Measurements from ENCODE around the gene SFXN2.

Gene SFXN2

GRCh38 chr10:102726274-102726673, 11.8 kb downstream of the SFXN2 start:
- Histone ChIP-seq H3K36me3 (replicated peaks; ENCODE audit: insufficient read depth, low read length) (peaks cover 9% of the 10 kb centered on the region), H3K4me2 (ENCODE audit: low read depth, low read length) (no peak overlapping the region)

GRCh38 chr10:102727037-102727818, 12.8 kb downstream of the SFXN2 start:
- Histone ChIP-seq H3K4me3 (ENCODE audit: low read length) (no peak overlapping the region), H4K20me1 (ENCODE audit: insufficient read depth, low read length) (no peaks in the 10 kb centered on the region), H3K4me1 (ENCODE audit: low read length) (no peaks in the 10 kb centered on the region), H3K4me2 (ENCODE audit: low read depth, low read length) (no peak overlapping the region), H3K36me3 (replicated peaks; ENCODE audit: insufficient read depth, low read length) (peaks cover 9% of the 10 kb centered on the region), H3K27ac (ENCODE audit: low read length) (no peak overlapping the region), H2AFZ (ENCODE audit: low read length) (no peak overlapping the region), H3K9me2 (replicated peaks; ENCODE audit: insufficient read depth, low read length) (no peaks in the 10 kb centered on the region), H3K9me3 (replicated peaks; ENCODE audit: insufficient read depth, low read length) (no peaks in the 10 kb centered on the region), H3K27me3 (replicated peaks; ENCODE audit: insufficient read depth, low read length) (no peaks in the 10 kb centered on the region), H3F3A (ENCODE audit: insufficient read depth, low read length) (no peaks in the 10 kb centered on the region), H3K9ac (ENCODE audit: low read length) (no peak overlapping the region), H3K79me2 (ENCODE audit: low read length) (peaks cover 28% of the 10 kb centered on the region)
- TF ChIP-seq EZH2phosphoT487 (IDR thresholded peaks at IDR 0.05; ENCODE audit: low read length) (no peak), EZH2 (optimal IDR thresholded peaks at IDR 0.05; ENCODE audit: low read depth, low read length) (no peak), CTCF (IDR thresholded peaks at IDR 0.05; ENCODE audit: low read length) (no peak)
- no peak for DNase-seq

More at GRCh38 chr10:102726274-102726673, 11.8 kb downstream of the SFXN2 start:
- H3K4me1 ChIP-seq (ENCODE audit: low read length), result no peaks in the 10 kb centered on the region
- H3K79me2 ChIP-seq (ENCODE audit: low read length), result peaks cover 36% of the 10 kb centered on the region
- H4K20me1 ChIP-seq (ENCODE audit: insufficient read depth, low read length), result no peaks in the 10 kb centered on the region
- DNase-seq, result no peak
- TF ChIP-seq CTCF (IDR thresholded peaks at IDR 0.05; ENCODE audit: low read length), result no peak
- TF ChIP-seq EZH2phosphoT487 (IDR thresholded peaks at IDR 0.05; ENCODE audit: low read length), result no peak
- TF ChIP-seq EZH2 (optimal IDR thresholded peaks at IDR 0.05; ENCODE audit: low read depth, low read length), result no peak
- no peak overlapping the region for H3K4me3 ChIP-seq (ENCODE audit: low read length)
- no peak overlapping the region for H2AFZ ChIP-seq (ENCODE audit: low read length)
- no peaks in the 10 kb centered on the region for H3K27me3 ChIP-seq (replicated peaks; ENCODE audit: insufficient read depth, low read length)
- H3K9me2 ChIP-seq (replicated peaks; ENCODE audit: insufficient read depth, low read length), result no peaks in the 10 kb centered on the region
- H3K9ac ChIP-seq (ENCODE audit: low read length), result no peak overlapping the region
- H3F3A ChIP-seq (ENCODE audit: insufficient read depth, low read length), result no peaks in the 10 kb centered on the region
- H3K9me3 ChIP-seq (replicated peaks; ENCODE audit: insufficient read depth, low read length), result no peaks in the 10 kb centered on the region
- H3K27ac ChIP-seq (ENCODE audit: low read length), result no peak overlapping the region

GRCh38 chr10:102729029-102730026, 14.9 kb downstream of the SFXN2 start:
- Histone ChIP-seq H3K4me1 (ENCODE audit: low read length) (no peaks in the 10 kb centered on the region), H2AFZ (ENCODE audit: low read length) (no peak overlapping the region), H3K4me2 (ENCODE audit: low read depth, low read length) (no peak overlapping the region), H3K36me3 (replicated peaks; ENCODE audit: insufficient read depth, low read length) (peaks cover 9% of the 10 kb centered on the region), H3K9me2 (replicated peaks; ENCODE audit: insufficient read depth, low read length) (no peaks in the 10 kb centered on the region), H3F3A (ENCODE audit: insufficient read depth, low read length) (no peaks in the 10 kb centered on the region), H3K9ac (ENCODE audit: low read length) (no peak overlapping the region), H4K20me1 (ENCODE audit: insufficient read depth, low read length) (no peaks in the 10 kb centered on the region), H3K9me3 (replicated peaks; ENCODE audit: insufficient read depth, low read length) (no peaks in the 10 kb centered on the region), H3K4me3 (ENCODE audit: low read length) (no peak overlapping the region), H3K79me2 (ENCODE audit: low read length) (peaks cover 8% of the 10 kb centered on the region), H3K27me3 (replicated peaks; ENCODE audit: insufficient read depth, low read length) (no peaks in the 10 kb centered on the region), H3K27ac (ENCODE audit: low read length) (no peak overlapping the region)
- TF ChIP-seq EZH2 (optimal IDR thresholded peaks at IDR 0.05; ENCODE audit: low read depth, low read length) (no peak), CTCF (IDR thresholded peaks at IDR 0.05; ENCODE audit: low read length) (peak; percentile 89)
- DNase-seq, result peak; percentile 59
